ENCODE measurements around the gene WRNIP1.

The WRNIP1 gene

GRCh38 chr6:2781685-2782355 is 16.6 kb downstream of the WRNIP1 start:
- no peak for DNase-seq (ENCODE audit: low read depth, low spot score)
- H3K4me3 ChIP-seq (ENCODE audit: low read depth, low read length): no peak overlapping the region
- TF ChIP-seq, protein P1, sequence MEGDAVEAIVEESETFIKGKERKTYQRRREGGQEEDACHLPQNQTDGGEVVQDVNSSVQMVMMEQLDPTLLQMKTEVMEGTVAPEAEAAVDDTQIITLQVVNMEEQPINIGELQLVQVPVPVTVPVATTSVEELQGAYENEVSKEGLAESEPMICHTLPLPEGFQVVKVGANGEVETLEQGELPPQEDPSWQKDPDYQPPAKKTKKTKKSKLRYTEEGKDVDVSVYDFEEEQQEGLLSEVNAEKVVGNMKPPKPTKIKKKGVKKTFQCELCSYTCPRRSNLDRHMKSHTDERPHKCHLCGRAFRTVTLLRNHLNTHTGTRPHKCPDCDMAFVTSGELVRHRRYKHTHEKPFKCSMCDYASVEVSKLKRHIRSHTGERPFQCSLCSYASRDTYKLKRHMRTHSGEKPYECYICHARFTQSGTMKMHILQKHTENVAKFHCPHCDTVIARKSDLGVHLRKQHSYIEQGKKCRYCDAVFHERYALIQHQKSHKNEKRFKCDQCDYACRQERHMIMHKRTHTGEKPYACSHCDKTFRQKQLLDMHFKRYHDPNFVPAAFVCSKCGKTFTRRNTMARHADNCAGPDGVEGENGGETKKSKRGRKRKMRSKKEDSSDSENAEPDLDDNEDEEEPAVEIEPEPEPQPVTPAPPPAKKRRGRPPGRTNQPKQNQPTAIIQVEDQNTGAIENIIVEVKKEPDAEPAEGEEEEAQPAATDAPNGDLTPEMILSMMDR (IDR thresholded peaks at IDR 0.05; ENCODE audit: insufficient read depth, low read length, missing control alignments): no peak
- CTCF ChIA-PET: interaction anchor here (0.8 to 7.4 kb wide), 6 partner anchors 8 to 150 kb away, joined by 4 to 43 read pairs (median 8); partner anchors contain the start of gene WRNIP1
- POLR2A ChIA-PET: no interaction called here

DNA sequence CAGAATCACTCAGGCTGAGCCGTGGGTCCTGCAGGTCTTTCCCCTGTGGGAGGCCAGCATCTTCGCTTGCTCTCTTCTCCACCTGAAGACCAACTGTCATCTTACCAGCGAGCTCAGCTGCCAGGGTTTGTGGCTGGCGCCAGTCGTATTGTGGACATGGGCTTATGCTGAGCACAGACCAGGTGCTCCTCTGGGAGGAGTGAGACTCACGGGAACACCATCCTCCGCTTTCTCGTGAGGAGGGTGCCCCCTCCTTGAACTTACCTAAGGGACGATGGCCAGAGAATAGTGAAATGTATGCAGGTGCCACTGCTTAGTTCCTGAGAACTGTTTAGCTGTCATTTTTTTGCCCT is 17.1 kb downstream of the WRNIP1 start:
- DNase-seq (ENCODE audit: low read depth, low spot score): no peak
- ChIA-PET CTCF (interaction anchor here (1.6 to 7.4 kb wide), 5 partner anchors 8 to 170 kb away, joined by 4 to 43 read pairs (median 8); no protein-coding TSS in a partner anchor), POLR2A (no interaction called here)
- H3K4me3 ChIP-seq (ENCODE audit: low read depth, low read length): no peak overlapping the region
- TF ChIP-seq, protein P1 (IDR thresholded peaks at IDR 0.05; ENCODE audit: insufficient read depth, low read length, missing control alignments): no peak

GRCh38 chr6:2782825-2783187 is 17.6 kb downstream of the WRNIP1 start:
- no peak for DNase-seq (ENCODE audit: low read depth, low spot score)
- TF ChIP-seq, protein P1 (IDR thresholded peaks at IDR 0.05; ENCODE audit: insufficient read depth, low read length, missing control alignments): no peak
- ChIA-PET CTCF (interaction anchor here (1.6 to 7.4 kb wide), 5 partner anchors 7 to 170 kb away, joined by 4 to 43 read pairs (median 8); no protein-coding TSS in a partner anchor), POLR2A (interaction anchor here (0.7 kb wide), 1 partner anchor 9 kb away, joined by 3 read pairs; no protein-coding TSS in a partner anchor)
- H3K4me3 ChIP-seq (ENCODE audit: low read depth, low read length): no peak overlapping the region

DNA sequence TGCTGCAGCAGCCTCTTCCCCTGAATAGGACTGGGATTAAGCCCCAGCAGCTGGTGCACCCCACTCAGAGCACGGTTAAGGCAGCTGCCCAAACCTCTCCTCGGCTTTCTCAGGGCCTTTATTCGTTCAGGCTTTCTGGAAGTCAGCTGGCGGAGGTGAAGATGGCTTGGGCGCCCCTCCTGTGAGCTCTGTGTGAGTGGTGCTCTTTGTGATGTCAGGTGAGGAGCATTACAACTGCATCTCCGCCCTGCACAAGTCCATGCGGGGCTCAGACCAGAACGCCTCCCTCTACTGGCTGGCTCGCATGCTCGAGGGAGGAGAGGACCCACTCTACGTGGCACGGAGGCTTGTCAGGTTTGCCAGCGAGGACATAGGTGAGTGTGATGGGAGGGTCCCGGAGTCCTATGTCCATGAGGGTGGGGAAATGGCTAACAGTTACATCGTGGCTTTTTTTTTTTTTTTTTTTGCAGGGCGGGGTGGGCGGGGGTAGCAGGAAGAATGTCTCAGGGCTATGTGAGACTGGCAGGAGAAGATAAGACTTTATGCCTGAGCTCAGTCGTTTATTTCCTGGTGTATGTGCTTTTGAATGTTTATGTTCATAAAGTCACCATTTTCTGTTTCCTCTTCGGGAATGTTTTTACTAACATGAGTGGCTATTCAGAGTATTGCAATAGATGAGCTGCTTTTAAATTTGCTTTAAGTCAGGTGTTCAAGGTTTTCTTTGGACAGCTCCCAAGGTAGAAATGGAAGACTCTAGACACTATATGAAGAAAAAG is 18.2 kb downstream of the WRNIP1 start:
- TF ChIP-seq, protein P1 (IDR thresholded peaks at IDR 0.05; ENCODE audit: insufficient read depth, low read length, missing control alignments): no peak
- no peak for DNase-seq (ENCODE audit: low read depth, low spot score)
- POLR2A ChIA-PET: interaction anchor here (0.7 kb wide), 1 partner anchor 10 kb away, joined by 3 read pairs; no protein-coding TSS in a partner anchor
- no peak overlapping the region for H3K4me3 ChIP-seq (ENCODE audit: low read depth, low read length)
- CTCF ChIA-PET: interaction anchor here (0.9 to 7.4 kb wide), 8 partner anchors 7 to 169 kb away, joined by 4 to 43 read pairs (median 6); partner anchors contain the start of genes MYLK4 and WRNIP1

DNA sequence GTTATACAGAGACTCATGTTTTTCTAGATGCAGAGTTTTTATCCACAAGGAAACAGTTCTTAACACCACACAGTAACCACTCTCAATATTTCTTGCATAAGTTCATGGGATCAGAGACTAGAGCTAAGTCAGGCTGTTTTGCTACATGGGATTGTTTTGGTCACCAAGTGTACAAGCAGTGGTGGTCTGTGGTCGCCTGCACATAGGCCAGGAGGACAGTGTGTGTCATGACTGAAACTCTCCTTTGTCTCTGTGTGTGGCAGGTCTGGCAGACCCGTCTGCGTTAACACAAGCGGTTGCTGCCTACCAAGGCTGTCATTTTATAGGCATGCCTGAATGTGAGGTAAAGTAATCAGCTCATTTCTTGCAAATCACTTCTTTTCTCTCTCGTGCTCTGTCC is 18.9 kb downstream of the WRNIP1 start:
- ChIA-PET POLR2A (no interaction called here), CTCF (interaction anchor here (0.9 to 3.7 kb wide), 6 partner anchors 10 to 169 kb away, joined by 4 to 12 read pairs (median 6); partner anchors contain the start of genes MYLK4 and WRNIP1)
- DNase-seq (ENCODE audit: low read depth, low spot score): no peak
- H3K4me3 ChIP-seq (ENCODE audit: low read depth, low read length): no peak overlapping the region
- TF ChIP-seq, protein P1 (IDR thresholded peaks at IDR 0.05; ENCODE audit: insufficient read depth, low read length, missing control alignments): no peak

DNA sequence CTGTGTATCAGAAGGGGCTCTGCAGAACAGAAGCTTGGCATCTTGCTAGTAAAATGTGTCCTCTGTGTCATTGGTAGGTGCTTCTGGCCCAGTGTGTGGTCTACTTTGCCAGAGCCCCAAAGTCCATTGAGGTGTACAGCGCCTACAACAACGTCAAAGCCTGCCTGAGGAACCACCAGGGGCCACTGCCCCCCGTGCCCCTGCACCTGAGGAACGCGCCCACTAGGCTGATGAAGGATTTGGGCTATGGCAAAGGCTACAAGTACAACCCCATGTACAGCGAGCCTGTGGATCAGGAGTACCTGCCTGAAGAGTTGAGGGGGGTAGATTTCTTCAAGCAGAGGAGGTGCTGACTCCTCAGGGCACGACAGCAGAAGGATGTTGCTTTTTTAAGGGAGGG is 19.7 kb downstream of the WRNIP1 start:
- no peak for DNase-seq (ENCODE audit: low read depth, low spot score)
- H3K4me3 ChIP-seq (ENCODE audit: low read depth, low read length): no peak overlapping the region
- POLR2A ChIA-PET: no interaction called here
- TF ChIP-seq, protein P1 (IDR thresholded peaks at IDR 0.05; ENCODE audit: insufficient read depth, low read length, missing control alignments): no peak
- CTCF ChIA-PET: interaction anchor here (1.2 to 3.7 kb wide), 4 partner anchors 19 to 168 kb away, joined by 3 to 12 read pairs (median 4); partner anchors contain the start of genes MYLK4 and WRNIP1

Measured in AG04449 (cell line).